ENCODE measurements around the gene YEATS2.

The YEATS2 gene

GRCh38 chr3:183839751-183840150, 142.2 kb downstream of the YEATS2 start:
- no peak for DNase-seq

- DNase-seq = peak; percentile 10 to 79 (median 51)
Observed at GRCh38 chr3:183844606-183845005, 147.0 kb downstream of the YEATS2 start.

GRCh38 chr3:183845090-183845489, 147.5 kb downstream of the YEATS2 start:
- DNase-seq = no peak

GRCh38 chr3:183845608-183846288, 148.2 kb downstream of the YEATS2 start:
- DNase-seq = peak; percentile 54 to 74 (median 68)

- DNase-seq = peak in 2 of 4 experiments; percentile 39 to 55
Observed at GRCh38 chr3:183854318-183855035, 156.9 kb downstream of the YEATS2 start.

- no peak for DNase-seq
Observed at GRCh38 chr3:183857863-183858262, 160.3 kb downstream of the YEATS2 start.
